SK-N-SH treated with all-trans-retinoic acid at 6 μM for 48 hours (cell line): Measurements from ENCODE around the gene DOCK1.

Experiments used
- ATAC-seq: fragments of 200-7000 bp; cut with Tn5 transposase; 3 replicates; pipeline ENCODE4 v1.9.1; 2020; ENCODE audit warnings: mild to moderate bottlenecking, moderate library complexity
- ARNTL ChIP-seq: fragments of 450-650 bp; formaldehyde crosslinking; IDR thresholded peaks from 2 replicates; pipeline ENCODE4 v1.5.0; 2020; ENCODE audit warnings: low read depth, mild to moderate bottlenecking, moderate library complexity, borderline replicate concordance
- BACH2 ChIP-seq: fragments of 250-450 bp; sonication (Bioruptor Pico); IDR thresholded peaks from 2 replicates; pipeline ENCODE4 v1.9.0; 2021; ENCODE audit warnings: mild to moderate bottlenecking, borderline replicate concordance
- CSDC2 ChIP-seq: fragments of 250-450 bp; sonication (Bioruptor Pico); IDR thresholded peaks from 2 replicates; pipeline ENCODE4 v1.5.0; 2020; ENCODE audit warnings: mild to moderate bottlenecking, moderate library complexity
- ESRRG ChIP-seq: fragments of 250-450 bp; sonication (Bioruptor Pico); IDR thresholded peaks from 2 replicates; pipeline ENCODE4 v1.6.1; 2021; ENCODE audit warnings: mild to moderate bottlenecking
- GLIS3 ChIP-seq: fragments of 250-450 bp; sonication (Bioruptor Pico); IDR thresholded peaks from 2 replicates; pipeline ENCODE4 v1.5.0; 2020; ENCODE audit warnings: mild to moderate bottlenecking, moderate library complexity
- ISL1 ChIP-seq: fragments of 250-450 bp; sonication (Bioruptor Pico); IDR thresholded peaks from 2 replicates; pipeline ENCODE4 v2.1.2; 2022; ENCODE audit warnings: mild to moderate bottlenecking, moderate library complexity
- OSR1 ChIP-seq: fragments of 250-450 bp; sonication (Bioruptor Pico); IDR thresholded peaks from 2 replicates; pipeline ENCODE4 v1.8.0; 2022; ENCODE audit warnings: moderate library complexity, mild to moderate bottlenecking, inconsistent platforms
- PPARA ChIP-seq: fragments of 250-450 bp; sonication (Bioruptor Pico); IDR thresholded peaks from 2 replicates; pipeline ENCODE4 v1.5.0; 2020; ENCODE audit warnings: mild to moderate bottlenecking, borderline replicate concordance
- RARB ChIP-seq: fragments of 250-450 bp; sonication (Bioruptor Pico); IDR thresholded peaks from 2 replicates; pipeline ENCODE4 v1.8.0; 2021; ENCODE audit warnings: mild to moderate bottlenecking, moderate library complexity
- TCF4 ChIP-seq: fragments of 250-450 bp; sonication (Bioruptor Pico); IDR thresholded peaks from 2 replicates; pipeline ENCODE4 v1.8.0; 2021; ENCODE audit warnings: mild to moderate bottlenecking, moderate library complexity, borderline replicate concordance
- TOX ChIP-seq: fragments of 250-450 bp; sonication (Bioruptor Pico); IDR thresholded peaks from 2 replicates; pipeline ENCODE4 v1.8.0; 2021; ENCODE audit warnings: mild to moderate bottlenecking, moderate library complexity, borderline replicate concordance
- ZC3H10 ChIP-seq: fragments of 250-450 bp; sonication (Bioruptor Pico); IDR thresholded peaks from 2 replicates; pipeline ENCODE4 v1.5.1; 2021; ENCODE audit warnings: mild to moderate bottlenecking, moderate library complexity
- ZFP30 ChIP-seq: fragments of 450-650 bp; formaldehyde crosslinking; IDR thresholded peaks from 2 replicates; pipeline ENCODE4 v1.5.0; 2022; ENCODE audit warnings: mild to moderate bottlenecking, moderate library complexity
- ZNF565 ChIP-seq: fragments of 450-650 bp; formaldehyde crosslinking; conservative IDR thresholded peaks from 2 replicates; pipeline ENCODE4 v1.5.0; 2020; ENCODE audit warnings: low read depth, mild to moderate bottlenecking, moderate library complexity
- ZNF70 ChIP-seq: fragments of 450-650 bp; formaldehyde crosslinking; IDR thresholded peaks from 2 replicates; pipeline ENCODE4 v1.5.0; 2020; ENCODE audit warnings: mild to moderate bottlenecking, moderate library complexity
- ZNF8 ChIP-seq: fragments of 450-650 bp; formaldehyde crosslinking; IDR thresholded peaks from 2 replicates; pipeline ENCODE4 v1.5.0; 2020; ENCODE audit warnings: mild to moderate bottlenecking, moderate library complexity
- TF ChIP-seq, protein P1 (sequence below): fragments of 250-450 bp; sonication (Bioruptor Pico); IDR thresholded peaks from 2 replicates; pipeline ENCODE4 v1.8.0; 2021; ENCODE audit warnings: low read depth, mild to moderate bottlenecking, moderate library complexity, borderline replicate concordance
- TF ChIP-seq, protein P2 (sequence below): fragments of 250-450 bp; sonication (Bioruptor Pico); IDR thresholded peaks from 2 replicates; pipeline ENCODE4 v1.5.0; 2020; ENCODE audit warnings: mild to moderate bottlenecking, moderate library complexity
- TF ChIP-seq, protein P3 (sequence below): fragments of 250-450 bp; sonication (Bioruptor Pico); IDR thresholded peaks from 2 replicates; pipeline ENCODE4 v1.8.0; 2020; ENCODE audit warnings: mild to moderate bottlenecking, moderate library complexity, borderline replicate concordance
- TF ChIP-seq, protein P4 (sequence below): fragments of 250-450 bp; sonication (Bioruptor Pico); IDR thresholded peaks from 2 replicates; pipeline ENCODE4 v1.5.1; 2020; ENCODE audit warnings: low read depth, mild to moderate bottlenecking, moderate library complexity

DOCK1 gene

DNA sequence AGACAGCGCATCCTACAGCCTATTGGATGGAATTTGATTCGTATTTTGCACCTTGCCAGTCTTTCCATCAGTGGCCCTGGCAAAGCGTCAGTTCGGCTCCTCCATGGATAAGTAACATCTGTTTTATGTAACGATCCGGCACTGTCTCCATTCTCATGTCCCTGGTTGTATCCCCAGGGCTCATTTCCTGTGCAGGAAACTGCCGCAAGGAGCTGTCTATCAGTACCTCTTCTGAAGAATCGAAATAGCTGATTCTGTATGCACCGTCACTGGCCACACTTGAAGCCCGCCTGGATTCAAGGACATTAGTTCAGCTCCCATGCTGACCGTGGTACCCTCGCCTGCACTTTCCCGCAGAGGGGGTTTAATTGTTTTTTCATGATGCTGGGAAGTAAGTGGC is 590.8 kb downstream of the DOCK1 start:
- TF ChIP-seq TOX (CRISPR knock-in tag): no peak
- TF ChIP-seq ZFP30 (CRISPR knock-in tag): no peak
- no peak for TF ChIP-seq GLIS3 (CRISPR knock-in tag)
- no peak for TF ChIP-seq ZNF565 (CRISPR knock-in tag)
- TF ChIP-seq, protein P1, sequence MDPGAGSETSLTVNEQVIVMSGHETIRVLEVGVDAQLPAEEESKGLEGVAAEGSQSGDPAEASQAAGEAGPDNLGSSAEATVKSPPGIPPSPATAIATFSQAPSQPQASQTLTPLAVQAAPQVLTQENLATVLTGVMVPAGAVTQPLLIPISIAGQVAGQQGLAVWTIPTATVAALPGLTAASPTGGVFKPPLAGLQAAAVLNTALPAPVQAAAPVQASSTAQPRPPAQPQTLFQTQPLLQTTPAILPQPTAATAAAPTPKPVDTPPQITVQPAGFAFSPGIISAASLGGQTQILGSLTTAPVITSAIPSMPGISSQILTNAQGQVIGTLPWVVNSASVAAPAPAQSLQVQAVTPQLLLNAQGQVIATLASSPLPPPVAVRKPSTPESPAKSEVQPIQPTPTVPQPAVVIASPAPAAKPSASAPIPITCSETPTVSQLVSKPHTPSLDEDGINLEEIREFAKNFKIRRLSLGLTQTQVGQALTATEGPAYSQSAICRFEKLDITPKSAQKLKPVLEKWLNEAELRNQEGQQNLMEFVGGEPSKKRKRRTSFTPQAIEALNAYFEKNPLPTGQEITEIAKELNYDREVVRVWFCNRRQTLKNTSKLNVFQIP (CRISPR knock-in tag): no peak
- TF ChIP-seq, protein P2, sequence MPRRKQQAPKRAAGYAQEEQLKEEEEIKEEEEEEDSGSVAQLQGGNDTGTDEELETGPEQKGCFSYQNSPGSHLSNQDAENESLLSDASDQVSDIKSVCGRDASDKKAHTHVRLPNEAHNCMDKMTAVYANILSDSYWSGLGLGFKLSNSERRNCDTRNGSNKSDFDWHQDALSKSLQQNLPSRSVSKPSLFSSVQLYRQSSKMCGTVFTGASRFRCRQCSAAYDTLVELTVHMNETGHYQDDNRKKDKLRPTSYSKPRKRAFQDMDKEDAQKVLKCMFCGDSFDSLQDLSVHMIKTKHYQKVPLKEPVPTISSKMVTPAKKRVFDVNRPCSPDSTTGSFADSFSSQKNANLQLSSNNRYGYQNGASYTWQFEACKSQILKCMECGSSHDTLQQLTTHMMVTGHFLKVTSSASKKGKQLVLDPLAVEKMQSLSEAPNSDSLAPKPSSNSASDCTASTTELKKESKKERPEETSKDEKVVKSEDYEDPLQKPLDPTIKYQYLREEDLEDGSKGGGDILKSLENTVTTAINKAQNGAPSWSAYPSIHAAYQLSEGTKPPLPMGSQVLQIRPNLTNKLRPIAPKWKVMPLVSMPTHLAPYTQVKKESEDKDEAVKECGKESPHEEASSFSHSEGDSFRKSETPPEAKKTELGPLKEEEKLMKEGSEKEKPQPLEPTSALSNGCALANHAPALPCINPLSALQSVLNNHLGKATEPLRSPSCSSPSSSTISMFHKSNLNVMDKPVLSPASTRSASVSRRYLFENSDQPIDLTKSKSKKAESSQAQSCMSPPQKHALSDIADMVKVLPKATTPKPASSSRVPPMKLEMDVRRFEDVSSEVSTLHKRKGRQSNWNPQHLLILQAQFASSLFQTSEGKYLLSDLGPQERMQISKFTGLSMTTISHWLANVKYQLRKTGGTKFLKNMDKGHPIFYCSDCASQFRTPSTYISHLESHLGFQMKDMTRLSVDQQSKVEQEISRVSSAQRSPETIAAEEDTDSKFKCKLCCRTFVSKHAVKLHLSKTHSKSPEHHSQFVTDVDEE (CRISPR knock-in tag): no peak
- TF ChIP-seq RARB (CRISPR knock-in tag): no peak
- TF ChIP-seq ZNF8 (CRISPR knock-in tag): no peak
- no peak for TF ChIP-seq TCF4 (CRISPR knock-in tag)
- ATAC-seq: no peak

DNA sequence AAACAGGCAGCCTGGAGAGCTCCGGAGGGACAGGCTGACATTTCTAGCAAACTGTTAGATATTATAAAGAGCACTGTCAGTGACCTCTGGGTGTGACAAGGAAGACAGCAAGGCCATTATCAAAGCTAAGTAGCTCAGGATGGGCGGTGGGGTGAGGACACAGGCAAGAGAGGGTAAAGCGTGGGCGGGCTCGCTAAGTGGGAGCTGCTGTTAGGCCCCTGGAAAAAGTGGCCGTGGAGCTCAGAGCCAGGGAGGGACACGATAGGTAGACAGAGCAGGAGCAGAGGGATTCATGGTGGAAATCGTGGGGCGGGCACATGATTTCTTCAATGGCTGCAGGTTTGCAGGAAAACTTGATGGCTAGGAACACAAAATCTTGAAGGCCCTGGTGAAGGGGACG is 592.5 kb downstream of the DOCK1 start:
- TF ChIP-seq OSR1 (no peak), ZNF565 (CRISPR knock-in tag) (no peak), CSDC2 (CRISPR knock-in tag) (no peak), PPARA (CRISPR knock-in tag) (no peak), TCF4 (CRISPR knock-in tag) (no peak), ESRRG (CRISPR knock-in tag) (no peak), ISL1 (CRISPR knock-in tag) (no peak), GLIS3 (CRISPR knock-in tag) (no peak), ZC3H10 (CRISPR knock-in tag) (no peak)
- TF ChIP-seq, protein P3, sequence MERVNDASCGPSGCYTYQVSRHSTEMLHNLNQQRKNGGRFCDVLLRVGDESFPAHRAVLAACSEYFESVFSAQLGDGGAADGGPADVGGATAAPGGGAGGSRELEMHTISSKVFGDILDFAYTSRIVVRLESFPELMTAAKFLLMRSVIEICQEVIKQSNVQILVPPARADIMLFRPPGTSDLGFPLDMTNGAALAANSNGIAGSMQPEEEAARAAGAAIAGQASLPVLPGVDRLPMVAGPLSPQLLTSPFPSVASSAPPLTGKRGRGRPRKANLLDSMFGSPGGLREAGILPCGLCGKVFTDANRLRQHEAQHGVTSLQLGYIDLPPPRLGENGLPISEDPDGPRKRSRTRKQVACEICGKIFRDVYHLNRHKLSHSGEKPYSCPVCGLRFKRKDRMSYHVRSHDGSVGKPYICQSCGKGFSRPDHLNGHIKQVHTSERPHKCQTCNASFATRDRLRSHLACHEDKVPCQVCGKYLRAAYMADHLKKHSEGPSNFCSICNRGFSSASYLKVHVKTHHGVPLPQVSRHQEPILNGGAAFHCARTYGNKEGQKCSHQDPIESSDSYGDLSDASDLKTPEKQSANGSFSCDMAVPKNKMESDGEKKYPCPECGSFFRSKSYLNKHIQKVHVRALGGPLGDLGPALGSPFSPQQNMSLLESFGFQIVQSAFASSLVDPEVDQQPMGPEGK: no peak
- TF ChIP-seq, protein P4, sequence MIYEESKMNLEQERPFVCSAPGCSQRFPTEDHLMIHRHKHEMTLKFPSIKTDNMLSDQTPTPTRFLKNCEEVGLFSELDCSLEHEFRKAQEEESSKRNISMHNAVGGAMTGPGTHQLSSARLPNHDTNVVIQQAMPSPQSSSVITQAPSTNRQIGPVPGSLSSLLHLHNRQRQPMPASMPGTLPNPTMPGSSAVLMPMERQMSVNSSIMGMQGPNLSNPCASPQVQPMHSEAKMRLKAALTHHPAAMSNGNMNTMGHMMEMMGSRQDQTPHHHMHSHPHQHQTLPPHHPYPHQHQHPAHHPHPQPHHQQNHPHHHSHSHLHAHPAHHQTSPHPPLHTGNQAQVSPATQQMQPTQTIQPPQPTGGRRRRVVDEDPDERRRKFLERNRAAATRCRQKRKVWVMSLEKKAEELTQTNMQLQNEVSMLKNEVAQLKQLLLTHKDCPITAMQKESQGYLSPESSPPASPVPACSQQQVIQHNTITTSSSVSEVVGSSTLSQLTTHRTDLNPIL: no peak
- no peak for ATAC-seq

DNA sequence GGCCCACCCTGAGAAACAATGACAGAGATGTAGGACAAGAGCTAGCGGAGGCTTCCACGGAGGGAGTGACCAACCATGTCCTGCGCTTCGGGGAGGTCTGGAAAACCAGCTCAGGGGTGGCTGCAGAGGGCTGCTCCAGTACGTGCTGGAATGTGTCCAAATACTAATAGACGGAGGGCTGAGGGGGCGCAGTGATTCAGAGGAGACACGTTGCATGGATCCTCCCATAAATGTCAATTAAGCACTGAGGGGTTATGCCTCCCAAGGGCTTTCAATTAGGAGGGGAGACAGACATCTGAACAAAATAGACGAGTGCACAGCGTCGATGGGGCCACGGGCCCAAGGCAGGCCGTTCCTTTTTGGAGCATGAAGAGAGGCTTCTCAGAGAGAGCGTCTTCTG is 592.9 kb downstream of the DOCK1 start:
- TF ChIP-seq ZC3H10 (CRISPR knock-in tag) (no peak), ESRRG (CRISPR knock-in tag) (no peak), ZNF70 (CRISPR knock-in tag) (no peak), ISL1 (CRISPR knock-in tag) (no peak), TCF4 (CRISPR knock-in tag) (no peak), BACH2 (CRISPR knock-in tag) (no peak), RARB (CRISPR knock-in tag) (no peak), ARNTL (CRISPR knock-in tag) (no peak), ZFP30 (CRISPR knock-in tag) (no peak), GLIS3 (CRISPR knock-in tag) (no peak), OSR1 (no peak), TOX (CRISPR knock-in tag) (no peak), CSDC2 (CRISPR knock-in tag) (no peak)
- TF ChIP-seq, protein P1 (CRISPR knock-in tag): no peak
- TF ChIP-seq, protein P2 (CRISPR knock-in tag): no peak
- no peak for ATAC-seq
